ENCODE measurements around the gene FAM72A.
"Not testable (repeated sequence)": the region's sequence is repeated elsewhere in the genome, so short reads cannot be mapped to it uniquely, and the experiment has no call there.

DNA sequence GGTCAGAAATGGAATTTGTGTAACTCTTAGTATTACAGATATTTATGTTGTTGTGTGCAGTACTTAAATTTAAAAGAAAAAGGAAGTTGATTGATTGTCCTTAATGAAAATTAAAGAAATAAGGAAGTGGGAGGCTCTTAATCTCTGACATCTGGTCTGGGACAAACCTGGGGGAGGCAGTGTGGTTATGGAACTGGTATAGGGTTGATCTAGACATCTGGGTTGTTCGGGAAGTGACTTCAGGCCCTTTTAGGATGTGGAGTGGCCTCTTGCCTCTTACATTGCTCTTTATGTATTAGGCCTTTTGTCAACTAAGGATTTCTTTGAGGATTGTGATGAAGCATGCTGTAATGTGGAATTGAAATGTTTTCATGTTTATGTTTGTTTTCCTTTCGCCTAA lies 16.1 kb upstream of the FAM72A start:
- TF ChIP-seq, protein P1, sequence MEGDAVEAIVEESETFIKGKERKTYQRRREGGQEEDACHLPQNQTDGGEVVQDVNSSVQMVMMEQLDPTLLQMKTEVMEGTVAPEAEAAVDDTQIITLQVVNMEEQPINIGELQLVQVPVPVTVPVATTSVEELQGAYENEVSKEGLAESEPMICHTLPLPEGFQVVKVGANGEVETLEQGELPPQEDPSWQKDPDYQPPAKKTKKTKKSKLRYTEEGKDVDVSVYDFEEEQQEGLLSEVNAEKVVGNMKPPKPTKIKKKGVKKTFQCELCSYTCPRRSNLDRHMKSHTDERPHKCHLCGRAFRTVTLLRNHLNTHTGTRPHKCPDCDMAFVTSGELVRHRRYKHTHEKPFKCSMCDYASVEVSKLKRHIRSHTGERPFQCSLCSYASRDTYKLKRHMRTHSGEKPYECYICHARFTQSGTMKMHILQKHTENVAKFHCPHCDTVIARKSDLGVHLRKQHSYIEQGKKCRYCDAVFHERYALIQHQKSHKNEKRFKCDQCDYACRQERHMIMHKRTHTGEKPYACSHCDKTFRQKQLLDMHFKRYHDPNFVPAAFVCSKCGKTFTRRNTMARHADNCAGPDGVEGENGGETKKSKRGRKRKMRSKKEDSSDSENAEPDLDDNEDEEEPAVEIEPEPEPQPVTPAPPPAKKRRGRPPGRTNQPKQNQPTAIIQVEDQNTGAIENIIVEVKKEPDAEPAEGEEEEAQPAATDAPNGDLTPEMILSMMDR (IDR thresholded peaks at IDR 0.05 in 2 of 3, conservative IDR thresholded peaks at IDR 0.05 in 1 of 3; ENCODE audit: borderline replicate concordance in 1 of 3, insufficient read depth in 1 of 3, low read depth in 2 of 3, low read length in 2 of 3) = not testable (repeated sequence)
- TF ChIP-seq POLR2AphosphoS5 (IDR thresholded peaks at IDR 0.05; ENCODE audit: low read depth, low read length) = not testable (repeated sequence)
- TF ChIP-seq, protein P2, sequence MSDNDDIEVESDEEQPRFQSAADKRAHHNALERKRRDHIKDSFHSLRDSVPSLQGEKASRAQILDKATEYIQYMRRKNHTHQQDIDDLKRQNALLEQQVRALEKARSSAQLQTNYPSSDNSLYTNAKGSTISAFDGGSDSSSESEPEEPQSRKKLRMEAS (IDR thresholded peaks at IDR 0.05) = not testable (repeated sequence)
